ENCODE measurements around the gene C15orf61. TPM values are rescaled to one million over a fixed set of nuclear protein-coding genes. Genes with fewer than 3 reads are reported as not detected.

C15orf61 gene
- total and polyA plus RNA-seq, 5 donors: 5.9 to 11.1 (median 10.2) TPM

GRCh38 chr15:67515090-67515489 is 5.8 kb upstream of the C15orf61 start:
- Histone ChIP-seq H3K4me1 (ENCODE audit: control insufficient read depth, insufficient read depth, low read length) (no peaks in the 10 kb centered on the region), H3K27me3 (ENCODE audit: control insufficient read depth, insufficient read depth) (no peaks in the 10 kb centered on the region), H3K27ac (ENCODE audit: low read length) (no peak overlapping the region), H3K9me3 (ENCODE audit: control insufficient read depth, low read length) (no peaks in the 10 kb centered on the region), H3K4me3 (ENCODE audit: low read length) (no peak overlapping the region)
- ATAC-seq (no peak), DNase-seq (no peak)
- 94% methylated on average over 3 of the region's 3 CpGs for WGBS
- intact Hi-C loops (cut with DNase I): no loop called here

- WGBS: 97% methylated on average over 2 of the region's 2 CpGs
Observed at GRCh38 chr15:67515557-67515956, 5.4 kb upstream of the C15orf61 start.

GRCh38 chr15:67520321-67521028 is 456 bp upstream of the C15orf61 start:
- DNase-seq (no peak), ATAC-seq (no peak)
- WGBS: 23% methylated on average over 24 of the region's 24 CpGs
- Histone ChIP-seq H3K9me3 (ENCODE audit: control insufficient read depth, low read length) (no peaks in the 10 kb centered on the region), H3K27me3 (ENCODE audit: control insufficient read depth, insufficient read depth) (no peaks in the 10 kb centered on the region), H3K27ac (ENCODE audit: low read length) (peak overlapping the region; percentile 94), H3K4me1 (ENCODE audit: control insufficient read depth, insufficient read depth, low read length) (no peaks in the 10 kb centered on the region), H3K4me3 (ENCODE audit: low read length) (peak overlapping the region; percentile 72)
- intact Hi-C loops (cut with DNase I): loop anchor here in 1 of 4 donors (5.0 kb wide), 1 partner anchor 317 kb away; no protein-coding TSS in a partner anchor

More at GRCh38 chr15:67515557-67515956, 5.4 kb upstream of the C15orf61 start:
- DNase-seq (no peak), ATAC-seq (no peak)
- Histone ChIP-seq H3K4me1 (ENCODE audit: control insufficient read depth, insufficient read depth, low read length) (no peaks in the 10 kb centered on the region), H3K9me3 (ENCODE audit: control insufficient read depth, low read length) (no peaks in the 10 kb centered on the region), H3K27ac (ENCODE audit: low read length) (no peak overlapping the region), H3K27me3 (ENCODE audit: control insufficient read depth, insufficient read depth) (no peaks in the 10 kb centered on the region), H3K4me3 (ENCODE audit: low read length) (no peak overlapping the region)
- intact Hi-C loops (cut with DNase I): no loop called here

- no peak for DNase-seq
- Histone ChIP-seq H3K27ac (ENCODE audit: low read length) (peak overlapping the region; percentile 94), H3K27me3 (ENCODE audit: control insufficient read depth, insufficient read depth) (no peaks in the 10 kb centered on the region), H3K4me3 (ENCODE audit: low read length) (peak overlapping the region; percentile 72), H3K4me1 (ENCODE audit: control insufficient read depth, insufficient read depth, low read length) (no peaks in the 10 kb centered on the region), H3K9me3 (ENCODE audit: control insufficient read depth, low read length) (no peaks in the 10 kb centered on the region)
- under 1% methylated on average over 23 of the region's 23 CpGs for WGBS
- intact Hi-C loops (cut with DNase I): loop anchor here in 1 of 4 donors (5.0 kb wide), 1 partner anchor 315 kb away; no protein-coding TSS in a partner anchor
- ATAC-seq: peak; percentile 51 to 52
Observed at GRCh38 chr15:67521783-67522568, 1.0 kb downstream of the C15orf61 start.

DNA sequence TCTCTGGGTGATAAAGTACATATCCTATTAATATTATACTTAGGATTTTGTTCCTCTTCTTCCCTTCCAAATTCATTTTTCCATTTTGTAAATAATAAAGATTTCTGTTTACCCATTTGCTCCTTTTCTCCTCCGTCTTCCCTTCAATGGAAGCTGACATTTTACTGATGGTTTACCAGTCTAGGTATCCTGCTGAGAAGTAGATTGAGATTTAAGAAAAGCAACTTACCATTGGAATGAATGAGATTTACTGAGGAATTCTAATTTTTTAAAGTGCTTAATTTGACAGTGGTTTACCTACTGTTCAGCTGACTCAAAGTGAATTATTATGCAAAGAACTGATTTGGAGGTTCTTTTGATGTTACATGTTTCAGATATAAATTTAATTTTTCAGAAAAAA is 2.4 kb downstream of the C15orf61 start:
- Histone ChIP-seq H3K27me3 (ENCODE audit: control insufficient read depth, insufficient read depth) (no peaks in the 10 kb centered on the region), H3K27ac (ENCODE audit: low read length) (no peak overlapping the region), H3K4me3 (ENCODE audit: low read length) (no peak overlapping the region), H3K9me3 (ENCODE audit: control insufficient read depth, low read length) (no peaks in the 10 kb centered on the region), H3K4me1 (ENCODE audit: control insufficient read depth, insufficient read depth, low read length) (no peaks in the 10 kb centered on the region)
- ATAC-seq (no peak), DNase-seq (no peak)
- WGBS: 86% methylated on average over 1 of the region's 1 CpG
- intact Hi-C loops (cut with DNase I): loop anchor here in 1 of 4 donors (5.0 kb wide), 1 partner anchor 314 kb away; no protein-coding TSS in a partner anchor

DNA sequence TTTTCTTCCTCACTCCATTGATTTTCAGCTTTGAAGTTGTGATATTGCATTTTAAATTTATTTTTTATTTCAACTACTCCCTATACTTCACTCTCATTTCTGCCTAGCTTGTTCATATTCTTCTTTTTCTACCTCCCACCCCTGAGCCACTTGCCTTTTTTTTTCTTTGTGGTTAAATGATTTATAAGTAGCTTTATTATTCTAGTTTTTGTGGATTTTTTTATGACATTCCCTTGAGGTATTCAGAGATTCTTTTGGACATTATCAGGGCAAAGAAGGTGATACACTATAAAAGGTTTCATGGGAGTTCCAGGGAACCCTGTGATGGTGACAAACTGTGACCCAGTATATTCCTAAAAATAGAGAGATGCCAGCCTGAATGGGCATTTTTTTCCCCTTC is 3.3 kb downstream of the C15orf61 start:
- no peaks in the 10 kb centered on the region for H3K9me3 ChIP-seq (ENCODE audit: control insufficient read depth, low read length)
- H3K27ac ChIP-seq (ENCODE audit: low read length): no peak overlapping the region
- no peak for DNase-seq
- H3K4me1 ChIP-seq (ENCODE audit: control insufficient read depth, insufficient read depth, low read length): no peaks in the 10 kb centered on the region
- intact Hi-C loops (cut with DNase I): loop anchor here in 1 of 4 donors (5.0 kb wide), 1 partner anchor 313 kb away; no protein-coding TSS in a partner anchor
- no peak for ATAC-seq
- no peak overlapping the region for H3K4me3 ChIP-seq (ENCODE audit: low read length)
- no peaks in the 10 kb centered on the region for H3K27me3 ChIP-seq (ENCODE audit: control insufficient read depth, insufficient read depth)

- intact Hi-C loops (cut with DNase I): no loop called here
- Histone ChIP-seq H3K4me1 (ENCODE audit: control insufficient read depth, insufficient read depth, low read length) (no peaks in the 10 kb centered on the region), H3K4me3 (ENCODE audit: low read length) (no peak overlapping the region), H3K27ac (ENCODE audit: low read length) (no peak overlapping the region), H3K9me3 (ENCODE audit: control insufficient read depth, low read length) (no peaks in the 10 kb centered on the region), H3K27me3 (ENCODE audit: control insufficient read depth, insufficient read depth) (no peaks in the 10 kb centered on the region)
- ATAC-seq: no peak
- no peak for DNase-seq
- 96% methylated on average over 3 of the region's 3 CpGs for WGBS
Observed at GRCh38 chr15:67528513-67528912, 7.6 kb downstream of the C15orf61 start.

DNA sequence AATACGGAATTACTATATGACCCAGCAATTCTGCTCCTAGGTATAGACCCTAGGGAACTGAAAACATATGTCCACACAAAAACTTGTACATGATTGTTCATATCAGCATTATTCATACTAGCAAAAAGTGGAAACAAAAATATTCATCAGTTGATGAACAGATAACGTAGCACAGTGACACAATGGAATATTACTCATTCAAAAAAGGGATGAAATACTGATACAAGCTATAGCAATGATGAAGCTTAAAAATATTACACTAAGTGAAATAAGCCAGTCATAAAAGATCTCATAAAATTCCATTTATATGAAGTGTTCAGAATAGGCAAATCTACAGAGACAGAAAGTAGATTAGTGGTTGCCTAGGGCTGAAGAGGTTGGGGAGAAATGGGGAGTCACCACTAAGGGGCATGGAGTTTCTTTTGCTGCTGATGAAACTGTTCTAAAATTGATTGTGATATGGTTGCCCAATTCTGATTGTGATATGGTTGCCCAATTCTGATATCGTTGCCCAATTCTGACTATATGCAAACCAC is 10.5 kb downstream of the C15orf61 start:
- 72% methylated on average over 3 of the region's 3 CpGs for WGBS

GRCh38 chr15:67533873-67534272 is 12.9 kb downstream of the C15orf61 start:
- Histone ChIP-seq H3K27me3 (ENCODE audit: control insufficient read depth, insufficient read depth) (no peaks in the 10 kb centered on the region), H3K27ac (ENCODE audit: low read length) (no peak overlapping the region), H3K9me3 (ENCODE audit: control insufficient read depth, low read length) (no peaks in the 10 kb centered on the region), H3K4me3 (ENCODE audit: low read length) (no peak overlapping the region), H3K4me1 (ENCODE audit: control insufficient read depth, insufficient read depth, low read length) (no peaks in the 10 kb centered on the region)
- DNase-seq (no peak), ATAC-seq (no peak)
- intact Hi-C loops (cut with DNase I): no loop called here
- 51% methylated on average over 1 of the region's 1 CpG for WGBS

More for the DNA sequence above, 10.5 kb downstream of the C15orf61 start:
- intact Hi-C loops (cut with DNase I): no loop called here
- no peaks in the 10 kb centered on the region for H3K27me3 ChIP-seq (ENCODE audit: control insufficient read depth, insufficient read depth)
- no peak overlapping the region for H3K27ac ChIP-seq (ENCODE audit: low read length)
- H3K4me3 ChIP-seq (ENCODE audit: low read length): no peak overlapping the region
- DNase-seq (no peak), ATAC-seq (no peak)
- H3K4me1 ChIP-seq (ENCODE audit: control insufficient read depth, insufficient read depth, low read length): no peaks in the 10 kb centered on the region
- H3K9me3 ChIP-seq (ENCODE audit: control insufficient read depth, low read length): no peaks in the 10 kb centered on the region

- 93% methylated on average over 1 of the region's 1 CpG for WGBS
- no peaks in the 10 kb centered on the region for H3K27me3 ChIP-seq (ENCODE audit: control insufficient read depth, insufficient read depth)
- intact Hi-C loops (cut with DNase I): no loop called here
- no peaks in the 10 kb centered on the region for H3K4me1 ChIP-seq (ENCODE audit: control insufficient read depth, insufficient read depth, low read length)
- DNase-seq (no peak), ATAC-seq (no peak)
- no peak overlapping the region for H3K4me3 ChIP-seq (ENCODE audit: low read length)
- no peaks in the 10 kb centered on the region for H3K9me3 ChIP-seq (ENCODE audit: control insufficient read depth, low read length)
- H3K27ac ChIP-seq (ENCODE audit: low read length): no peak overlapping the region
Observed at GRCh38 chr15:67534360-67534759, 13.4 kb downstream of the C15orf61 start.

DNA sequence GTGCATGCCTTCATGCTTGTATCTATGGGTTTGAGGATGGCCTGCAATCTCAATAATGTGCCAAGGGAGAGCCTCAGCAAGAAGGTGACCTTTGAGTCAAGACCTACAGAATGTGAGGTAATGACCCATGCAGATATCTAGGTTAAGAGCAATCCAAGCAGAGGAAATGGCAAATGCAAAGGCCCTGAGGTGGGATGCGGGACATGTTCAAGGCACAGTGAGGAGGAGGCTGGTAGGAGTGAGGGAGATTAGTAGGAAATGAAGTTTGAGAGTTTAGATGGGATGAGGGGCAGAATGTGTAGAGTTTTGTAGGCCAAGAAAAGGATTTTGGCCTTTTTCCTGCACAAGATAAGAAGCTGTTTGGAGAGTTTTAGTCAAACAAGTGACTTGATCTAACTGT is 16.8 kb downstream of the C15orf61 start:
- Histone ChIP-seq H3K4me1 (ENCODE audit: control insufficient read depth, insufficient read depth, low read length) (no peaks in the 10 kb centered on the region), H3K27ac (ENCODE audit: low read length) (no peak overlapping the region), H3K27me3 (ENCODE audit: control insufficient read depth, insufficient read depth) (no peaks in the 10 kb centered on the region), H3K9me3 (ENCODE audit: control insufficient read depth, low read length) (no peaks in the 10 kb centered on the region), H3K4me3 (ENCODE audit: low read length) (no peak overlapping the region)
- ATAC-seq (no peak), DNase-seq (no peak)
- intact Hi-C loops (cut with DNase I): no loop called here
- WGBS: 92% methylated on average over 1 of the region's 1 CpG

All from right cardiac atrium (tissue), 5 donors.